HG02623 (cell line): ENCODE data around the gene FXYD2.

Experiments used
- ATAC-seq: cut with Tn5 transposase; IDR thresholded peaks from one replicate; pipeline ENCODE4 v1.9.1; 2021; ENCODE audit warnings: moderate library complexity; ENCODE audit not compliant: unreplicated experiment

The FXYD2 gene

DNA sequence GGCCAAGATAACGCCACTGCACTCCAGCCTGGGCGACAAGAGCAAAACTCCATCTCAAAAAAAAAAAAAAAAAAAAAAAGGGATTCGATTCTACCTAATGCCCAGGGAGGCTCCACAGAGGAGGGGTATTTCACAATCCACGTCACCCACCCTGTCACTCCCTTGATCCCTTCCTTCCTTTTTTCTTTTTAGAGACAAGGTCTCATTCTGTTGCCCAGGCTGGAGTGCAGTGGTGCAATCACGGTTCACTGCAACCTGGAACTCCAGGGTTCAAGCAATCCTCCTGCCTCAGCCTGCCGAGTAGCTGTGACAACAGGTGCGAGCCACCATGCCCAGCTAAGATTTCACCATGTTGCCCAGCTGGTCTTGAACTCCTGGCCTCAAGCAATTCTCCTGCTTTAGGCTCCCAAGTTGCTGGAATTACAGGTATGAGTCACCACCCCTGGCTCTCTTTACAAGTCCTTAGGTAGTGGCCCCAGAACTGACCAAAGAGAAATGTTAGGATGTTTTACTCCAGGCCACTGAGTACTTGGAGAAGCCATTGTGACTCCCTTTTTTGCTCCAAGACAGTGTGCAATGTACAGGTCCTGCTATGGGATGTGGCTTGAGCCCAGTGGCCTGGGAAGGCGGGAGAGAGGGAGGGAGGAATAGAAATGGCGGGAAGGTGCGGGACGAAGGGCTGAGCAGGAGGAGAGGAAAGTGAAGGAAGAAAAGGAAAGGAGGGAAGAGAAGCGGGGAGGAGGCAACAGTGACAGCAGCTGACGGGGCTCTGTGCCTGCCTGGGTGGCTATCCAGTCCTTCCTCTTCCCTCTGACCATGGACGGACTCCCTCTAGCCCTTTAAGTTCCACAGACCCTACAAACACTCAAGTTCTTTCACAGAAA, 11.8 kb upstream of the FXYD2 start:
- no peak for ATAC-seq

DNA sequence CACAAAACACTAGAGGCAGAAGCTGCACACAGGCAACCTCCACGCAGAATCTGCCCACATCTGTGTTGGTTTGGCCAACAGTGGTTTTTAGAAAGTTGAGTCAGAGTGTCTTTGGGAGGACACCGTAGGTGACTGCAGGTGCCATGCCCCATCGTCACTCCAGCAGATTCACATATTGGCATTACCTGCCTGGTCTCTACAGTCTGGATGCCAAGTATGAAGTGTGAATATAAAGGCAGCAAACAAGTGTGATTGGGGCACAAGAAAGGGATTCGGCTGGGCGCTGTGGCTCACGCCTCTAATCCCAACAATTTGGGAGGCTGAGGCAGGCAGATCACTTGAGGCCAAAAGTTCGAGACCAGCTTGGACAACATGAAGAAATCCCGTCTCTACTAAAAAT, 11.0 kb upstream of the FXYD2 start:
- ATAC-seq, result no peak

DNA sequence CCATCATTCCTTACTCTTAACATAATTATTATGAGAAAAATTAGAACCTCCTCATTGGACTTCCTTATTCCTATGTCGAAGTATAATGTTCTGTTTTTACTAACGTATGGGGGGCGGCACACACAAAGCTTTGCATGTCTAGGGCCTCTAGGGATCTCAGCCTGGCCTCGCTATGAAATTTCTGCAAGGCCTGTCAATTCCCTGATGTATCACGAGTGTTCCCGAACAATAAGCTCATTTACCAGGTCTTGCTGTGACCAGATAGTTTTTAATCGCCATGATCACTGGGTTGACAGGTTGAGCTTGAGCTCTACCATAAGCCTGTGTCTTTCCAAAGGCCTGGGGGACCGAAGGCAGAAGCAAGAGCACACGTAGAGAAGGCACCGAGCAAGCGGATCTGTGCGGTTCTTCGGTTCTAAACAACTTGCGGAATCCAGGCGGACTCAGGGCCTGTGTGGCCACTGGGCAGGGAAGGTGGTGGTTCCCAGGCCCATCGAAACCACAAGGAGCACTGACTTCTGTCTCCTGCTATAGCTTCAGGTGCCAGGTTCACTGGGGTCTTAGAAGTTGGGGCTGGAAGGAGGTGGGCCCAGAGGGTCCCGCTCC, 10.4 kb upstream of the FXYD2 start:
- ATAC-seq, result no peak

DNA sequence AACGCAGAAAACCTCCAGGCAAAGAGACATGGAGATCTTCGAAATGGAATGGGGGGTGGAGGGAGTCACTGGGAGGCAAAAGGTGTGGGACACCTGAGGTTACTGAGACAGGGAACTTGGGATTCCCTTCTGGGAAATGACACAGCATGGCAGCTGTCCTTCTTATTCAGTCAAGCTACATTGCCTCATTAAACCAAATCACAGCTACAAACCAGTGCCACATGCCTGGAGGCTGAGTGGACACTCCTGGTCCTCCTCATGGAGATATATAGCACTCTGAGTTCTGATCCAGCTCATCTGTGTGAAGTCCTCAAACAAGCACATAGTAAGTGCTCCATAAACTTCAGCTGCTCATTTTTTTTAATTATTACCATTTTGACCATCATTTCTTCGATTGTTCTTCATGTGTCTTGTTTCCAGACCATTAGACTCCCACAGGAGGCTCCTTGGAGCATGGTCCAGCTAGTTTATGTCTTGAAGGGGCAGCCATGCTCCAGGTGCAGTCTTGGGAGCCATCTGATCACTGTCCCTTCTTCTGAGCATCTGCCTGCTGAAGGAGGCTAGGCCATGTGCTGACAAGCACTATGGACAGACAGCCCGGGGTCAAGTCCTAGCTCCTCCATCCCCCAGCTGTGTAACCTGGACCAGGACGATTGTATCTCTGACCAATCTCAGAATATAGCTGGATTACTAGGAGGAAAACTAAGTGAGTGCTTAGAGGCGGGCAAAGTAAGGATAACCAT, 9.7 kb upstream of the FXYD2 start:
- ATAC-seq, result no peak

DNA sequence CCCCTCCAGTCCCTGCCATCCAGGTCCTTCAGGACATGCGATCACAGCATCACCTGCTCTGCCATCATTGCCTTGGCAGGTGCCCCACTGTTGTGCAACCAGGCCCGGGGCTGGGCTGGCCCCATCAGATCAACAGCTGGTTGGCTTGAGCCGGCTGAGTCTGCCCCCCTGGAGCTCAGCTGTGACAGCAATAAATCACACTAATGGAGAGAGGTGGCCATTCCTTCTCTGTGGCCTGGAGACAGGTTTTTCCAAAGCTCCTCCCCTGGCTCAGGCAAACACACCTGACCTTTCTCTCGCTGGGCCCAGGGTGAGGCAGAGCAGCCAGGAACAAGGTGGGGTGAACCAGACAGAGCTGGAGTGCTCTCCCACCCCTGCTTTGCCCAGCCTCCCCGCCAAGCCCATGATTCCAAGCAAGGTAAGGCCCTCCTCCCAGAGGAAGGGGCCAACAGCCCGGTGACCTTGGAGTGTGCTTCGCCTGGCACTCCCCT, 8.9 kb upstream of the FXYD2 start:
- no peak for ATAC-seq

DNA sequence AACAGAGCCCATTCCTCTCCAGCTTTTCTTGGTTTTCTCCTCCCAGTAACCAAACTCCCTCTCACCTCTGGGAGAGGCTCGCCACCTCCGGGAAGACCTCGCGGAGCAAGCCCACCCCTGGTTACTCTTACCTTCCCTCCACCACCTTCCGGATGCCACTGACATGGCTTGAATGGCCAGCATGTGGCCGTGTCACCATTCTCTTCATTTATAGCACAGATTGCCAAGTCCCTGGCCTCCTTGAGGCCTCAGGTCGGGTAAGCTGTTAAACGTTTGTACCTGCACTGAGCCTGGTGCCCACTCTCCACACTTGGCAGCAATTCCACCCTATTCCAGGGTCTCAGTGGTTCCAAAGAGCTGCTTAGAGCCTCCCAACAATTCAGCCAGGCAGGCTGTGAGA, 8.0 kb upstream of the FXYD2 start:
- ATAC-seq, result no peak

DNA sequence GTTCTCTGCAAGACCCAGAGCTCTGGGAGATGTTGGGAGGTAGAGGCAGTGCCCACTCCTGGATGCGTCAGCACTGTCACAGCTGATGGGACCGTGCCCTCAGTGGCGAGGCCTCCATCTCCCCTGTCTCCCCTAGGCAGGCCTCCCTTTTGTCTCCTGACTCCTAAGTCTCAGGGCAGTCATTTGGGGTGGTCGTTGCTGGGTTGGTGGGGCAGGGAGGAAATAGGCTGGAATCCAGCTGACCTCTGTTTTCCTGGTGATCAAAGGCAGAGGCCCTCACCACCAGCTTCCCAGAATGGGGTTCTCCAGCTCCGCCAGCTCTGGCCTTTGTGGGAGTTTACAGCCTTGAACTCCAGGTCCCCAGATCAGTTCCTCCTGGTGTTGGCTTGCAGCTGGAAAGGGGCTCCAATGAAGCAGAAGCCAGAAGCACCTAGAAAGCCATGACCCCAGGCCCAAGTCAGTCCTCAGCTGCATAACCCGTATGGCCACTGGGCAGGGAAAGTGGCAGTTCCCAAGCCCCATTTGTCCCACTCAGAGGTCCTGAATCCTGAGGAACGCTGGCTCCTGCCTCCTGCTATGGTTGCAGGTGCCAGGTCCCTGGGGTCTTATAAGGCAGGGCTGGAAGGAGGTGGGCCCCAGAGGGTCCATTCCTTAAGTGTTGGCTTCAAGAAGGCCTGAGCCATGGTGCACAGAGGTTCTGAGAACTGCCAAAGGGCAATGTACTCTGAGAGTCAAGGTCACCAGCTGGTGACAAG, 7.3 kb upstream of the FXYD2 start:
- no peak for ATAC-seq

DNA sequence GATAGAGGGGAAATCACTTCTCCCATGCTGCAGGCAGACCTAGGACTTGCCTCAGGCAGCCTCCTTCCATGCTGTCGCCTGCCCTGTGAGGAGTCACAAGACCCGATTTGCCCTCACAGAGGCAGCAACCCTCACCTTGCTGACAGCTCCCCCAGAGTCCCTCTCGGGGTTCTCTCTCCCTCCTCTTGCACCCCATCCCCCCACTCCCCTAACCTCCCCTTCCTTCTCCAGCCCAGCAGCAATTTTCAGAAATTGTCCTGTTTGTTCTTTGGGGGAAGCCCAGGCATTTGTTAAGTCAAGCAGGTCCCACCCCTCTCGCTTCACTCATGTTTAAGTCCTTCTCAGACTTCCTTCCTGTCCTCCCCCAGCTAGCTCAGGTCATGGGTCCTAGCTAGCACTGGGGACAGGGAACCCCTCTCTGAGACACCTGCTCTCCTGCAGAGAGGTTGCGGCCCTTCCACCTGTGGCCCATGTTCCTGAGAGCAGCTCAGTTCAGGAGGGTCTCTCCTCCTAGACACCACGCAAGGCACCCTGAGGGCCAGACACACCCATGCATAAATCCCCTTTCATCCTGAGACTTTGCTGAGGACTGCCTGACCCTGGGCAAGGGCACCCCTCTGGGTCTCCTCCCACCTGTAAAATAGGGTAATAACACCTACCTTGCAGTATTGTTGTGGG, 6.3 kb upstream of the FXYD2 start:
- no peak for ATAC-seq

DNA sequence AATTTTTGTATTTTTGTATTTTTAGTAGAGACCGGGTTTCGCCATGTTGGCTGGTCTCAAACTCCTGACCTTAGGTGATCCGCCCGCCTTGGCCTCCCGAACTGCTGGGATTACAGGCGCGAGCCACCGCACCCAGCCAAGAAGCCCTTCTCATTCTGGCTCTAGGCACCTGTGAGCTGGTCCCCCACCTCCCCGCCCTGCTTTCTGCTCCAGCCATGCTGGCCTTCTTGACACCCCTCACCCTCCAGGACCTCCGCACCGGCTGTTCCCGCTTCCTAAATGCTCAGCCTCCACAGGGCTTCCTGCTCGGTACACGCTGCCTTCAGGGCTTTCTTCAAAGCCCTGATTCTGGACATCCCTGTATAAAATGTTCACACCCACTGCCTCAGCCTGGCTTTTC, 5.5 kb upstream of the FXYD2 start:
- ATAC-seq, result no peak

DNA sequence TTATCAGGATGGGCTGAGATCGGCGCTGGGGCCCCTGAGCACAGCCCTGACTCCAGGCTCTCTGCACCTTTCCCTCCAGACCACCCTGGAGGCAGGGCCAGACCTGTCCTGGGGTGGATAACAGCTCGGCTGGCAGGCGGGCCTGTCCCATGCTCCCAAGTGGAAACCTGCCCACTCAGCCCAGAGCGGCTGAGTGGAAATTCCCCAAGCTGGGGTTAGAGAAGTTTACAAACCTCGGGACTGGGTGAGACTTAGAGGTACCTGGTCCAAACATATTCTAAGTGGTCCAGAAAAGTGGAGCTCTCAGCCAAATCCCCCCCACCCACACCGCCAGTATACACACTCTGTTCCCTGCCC, 4.8 kb upstream of the FXYD2 start:
- no peak for ATAC-seq

DNA sequence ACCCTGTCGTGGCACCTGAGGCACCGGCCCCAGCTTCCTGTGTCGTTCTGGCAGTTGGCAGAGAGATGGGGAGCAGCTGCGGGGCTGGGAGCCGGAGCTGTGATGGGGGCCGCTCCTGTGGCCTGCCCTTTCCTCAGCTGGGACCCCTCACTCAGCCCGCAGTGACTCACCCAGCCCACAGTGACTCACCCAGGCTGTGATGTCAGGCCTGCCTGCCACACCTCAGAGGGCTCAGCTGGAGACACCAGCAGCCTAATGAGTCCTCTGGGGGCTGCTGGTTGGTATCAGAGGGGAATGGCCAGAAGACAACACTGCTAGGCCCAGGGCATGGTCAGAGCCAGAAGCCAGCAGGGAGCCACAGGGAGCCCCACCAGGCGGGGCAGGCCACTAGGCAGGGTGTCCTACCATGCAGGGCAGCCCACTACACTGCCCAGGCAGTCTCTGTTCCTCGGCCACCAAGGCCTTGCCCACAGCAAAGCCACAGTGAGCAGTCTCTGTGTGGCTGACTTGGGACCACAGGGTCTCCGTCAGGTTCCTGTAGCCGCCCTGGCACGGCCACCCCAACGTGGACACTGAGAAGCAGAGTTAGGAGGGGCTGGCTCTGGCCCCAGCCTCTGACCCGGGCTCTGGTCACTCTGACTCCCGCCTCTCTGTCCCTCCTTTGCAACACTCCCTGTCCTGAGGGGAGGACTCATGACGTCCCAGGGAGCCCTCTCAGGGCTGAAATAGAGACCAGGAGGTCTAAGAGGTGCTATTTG, 4.2 kb upstream of the FXYD2 start:
- peak; percentile 62 for ATAC-seq

DNA sequence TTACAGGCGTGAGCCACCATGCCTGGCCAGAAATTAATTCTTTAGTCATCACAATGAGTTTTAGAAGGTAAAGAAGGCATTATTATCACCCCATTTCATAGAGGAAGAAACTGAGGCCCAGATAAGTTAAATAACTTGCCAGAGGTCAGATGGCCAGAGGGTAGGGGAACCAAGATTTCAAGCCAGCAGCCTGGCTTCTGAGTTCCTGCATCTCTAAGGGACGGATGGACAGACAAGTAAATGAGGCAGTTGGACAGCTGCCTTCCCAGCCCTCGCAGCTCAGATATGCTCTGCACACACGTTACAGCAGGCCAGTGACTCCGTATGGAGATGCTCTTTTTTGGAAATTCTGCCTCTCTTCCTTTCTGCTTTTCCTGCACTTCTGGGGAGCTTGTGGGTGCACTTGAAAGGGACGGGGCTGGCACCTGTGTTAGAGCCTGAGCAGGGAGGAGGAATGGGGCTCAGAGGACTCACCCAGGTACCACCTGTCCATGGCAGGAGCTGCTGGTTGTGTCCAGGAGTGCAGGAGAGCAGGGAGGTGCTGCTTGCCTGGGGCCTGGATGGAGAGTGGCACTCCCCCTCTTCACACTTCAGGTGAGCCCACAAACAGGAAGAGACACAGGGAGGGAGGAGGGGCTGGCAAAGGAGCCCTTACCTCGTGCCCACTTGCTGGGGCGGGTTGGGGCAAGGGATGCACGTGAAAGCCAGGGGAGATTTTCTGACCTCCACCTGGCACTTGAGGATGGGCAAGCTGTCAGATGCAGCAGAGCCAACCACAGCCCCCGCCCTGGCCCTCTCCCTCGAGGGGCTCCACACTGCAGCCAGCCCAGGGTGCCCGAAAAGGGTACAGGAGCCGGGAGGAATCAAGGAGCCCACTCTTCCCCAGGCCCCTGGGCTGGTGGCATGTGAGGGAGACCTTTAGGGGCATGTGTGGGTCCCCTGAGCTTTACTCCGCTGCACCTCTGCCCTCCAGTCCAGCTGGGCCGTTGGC, 3.3 kb upstream of the FXYD2 start:
- no peak for ATAC-seq

DNA sequence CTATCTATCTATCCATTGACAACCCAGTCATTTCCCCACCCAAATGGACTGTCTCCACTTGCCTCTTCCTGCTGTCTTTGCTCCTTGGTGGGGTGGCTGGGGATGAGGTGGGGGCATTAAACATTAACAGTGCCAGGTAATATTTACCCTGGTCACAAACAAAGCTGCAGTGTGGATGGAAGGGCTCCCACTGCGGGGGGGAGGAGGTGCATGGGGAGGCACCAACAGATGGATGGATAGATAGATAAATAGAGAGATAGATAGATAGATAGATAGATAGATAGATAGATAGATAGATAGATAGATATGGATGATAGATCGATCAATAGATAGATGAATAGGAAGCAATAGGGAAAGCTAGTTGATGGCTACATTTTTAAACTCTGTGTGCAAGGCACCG, 2.3 kb upstream of the FXYD2 start:
- ATAC-seq, result no peak

DNA sequence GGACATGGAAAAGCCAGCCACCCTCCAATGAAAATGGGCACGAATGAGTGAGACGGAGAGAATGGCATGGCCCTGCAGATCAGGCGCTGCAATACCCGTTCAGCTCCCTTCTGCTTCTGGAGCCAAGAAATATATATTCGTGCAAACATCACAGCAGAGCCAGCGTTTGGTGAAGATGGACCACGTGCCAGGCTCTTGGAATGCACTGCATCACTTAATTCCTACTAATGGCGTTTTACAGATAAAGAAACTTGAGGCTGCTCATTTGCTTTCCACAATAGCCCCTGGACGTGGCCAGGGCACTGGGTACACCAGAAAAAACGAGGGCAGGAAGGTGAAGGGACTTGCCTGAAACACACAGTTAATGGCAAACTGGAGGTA, 1.6 kb upstream of the FXYD2 start:
- ATAC-seq, result no peak

DNA sequence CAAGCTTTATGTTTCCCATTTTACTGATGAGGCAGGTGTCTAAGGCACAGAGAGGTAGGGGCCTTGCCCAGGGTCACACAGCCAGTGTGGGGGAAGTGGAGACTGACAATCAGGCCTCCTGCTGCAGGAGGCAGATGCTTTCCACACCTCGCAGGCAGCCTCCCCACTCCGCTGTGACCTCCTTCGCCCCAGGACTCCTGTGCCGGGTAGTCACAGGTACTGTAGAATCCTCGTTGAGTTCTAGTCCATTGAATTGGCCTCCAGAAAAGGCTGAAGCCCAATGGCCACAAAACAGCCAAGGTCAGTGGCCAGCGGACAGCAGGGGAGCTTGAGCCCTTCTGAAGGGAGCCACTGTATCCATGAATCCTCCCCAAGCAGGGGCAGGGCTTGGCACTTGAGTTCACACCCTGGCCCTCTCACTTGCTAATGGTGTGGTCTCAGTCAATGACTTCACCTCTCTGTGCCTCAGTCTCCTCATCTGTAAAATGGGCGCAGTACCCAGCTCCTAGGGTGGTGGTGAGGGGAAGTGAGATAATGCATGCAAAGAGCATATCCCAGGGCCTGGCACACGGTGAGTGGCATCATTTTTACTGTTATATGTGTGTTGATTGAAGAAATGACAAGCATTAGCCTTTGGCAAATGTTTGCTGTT, 1.1 kb upstream of the FXYD2 start:
- ATAC-seq, result no peak

DNA sequence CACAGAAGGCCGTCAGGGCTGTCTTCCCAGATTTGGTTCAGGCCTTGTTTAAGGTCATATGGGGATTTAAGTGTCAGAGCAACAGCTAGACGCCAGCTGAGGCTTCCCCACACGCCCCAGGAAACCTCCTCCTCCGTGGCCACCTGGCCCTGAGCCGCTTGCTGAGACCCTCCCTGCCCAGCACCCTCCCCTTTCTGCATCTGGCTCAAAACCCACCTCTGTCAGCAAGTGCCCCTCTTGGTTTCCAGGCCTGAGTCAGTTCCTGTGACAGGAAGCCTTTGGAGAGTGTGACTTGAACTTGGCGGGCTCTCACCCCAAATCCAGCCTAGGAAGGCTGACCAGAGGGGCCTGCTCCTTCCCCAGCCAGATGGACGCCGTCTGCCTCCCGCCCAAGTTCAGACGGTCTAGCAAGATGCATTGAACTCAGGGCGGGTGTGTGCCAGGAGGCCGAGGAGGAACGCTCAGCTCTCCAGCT, 561 bp downstream of the FXYD2 start:
- ATAC-seq, result no peak

DNA sequence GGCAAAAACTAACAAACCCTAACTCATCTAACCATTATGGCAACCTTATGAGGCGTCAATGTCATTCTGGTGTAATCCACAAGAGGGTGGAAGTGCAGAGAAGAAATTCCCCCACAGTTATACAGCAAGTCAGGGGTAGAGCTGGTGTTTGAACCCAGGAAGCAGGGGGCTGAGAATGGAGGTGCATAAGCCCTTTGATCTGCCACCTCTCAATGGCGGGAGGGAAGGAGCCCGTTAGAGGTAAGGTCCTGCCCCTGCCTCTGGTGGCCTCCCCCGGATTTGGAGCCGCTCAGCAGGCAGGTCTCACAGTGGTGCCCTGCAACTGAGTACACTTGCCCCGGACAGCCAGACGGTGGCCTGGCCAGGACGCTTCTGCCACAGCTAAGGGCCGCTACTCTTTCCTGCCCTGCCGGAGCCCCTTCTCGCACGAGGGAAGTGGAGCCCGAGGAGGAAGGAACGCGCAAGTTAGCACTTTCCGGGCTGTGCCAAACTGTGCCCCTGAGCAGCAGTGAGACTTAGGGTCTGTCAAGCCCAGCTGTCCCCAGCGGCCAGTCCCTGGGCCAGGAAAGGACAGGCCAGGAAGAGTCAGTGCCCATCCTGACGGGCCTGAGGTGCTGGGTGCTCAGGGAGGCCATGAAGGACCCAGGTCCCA, 1.1 kb downstream of the FXYD2 start:
- no peak for ATAC-seq
